SH-SY5Y (cell line): ENCODE results near the gene FADS6.

ENCODE experiments used
- GATA2 ChIP-seq: IDR thresholded peaks from 2 replicates; pipeline ENCODE4 v1.6.1; 2011; ENCODE audit warnings: mild to moderate bottlenecking, low read depth, low read length
- GATA3 ChIP-seq: IDR thresholded peaks from 2 replicates; pipeline ENCODE4 v1.6.1; 2011; ENCODE audit warnings: low read depth, mild to moderate bottlenecking, low read length, moderate library complexity

The FADS6 gene

DNA sequence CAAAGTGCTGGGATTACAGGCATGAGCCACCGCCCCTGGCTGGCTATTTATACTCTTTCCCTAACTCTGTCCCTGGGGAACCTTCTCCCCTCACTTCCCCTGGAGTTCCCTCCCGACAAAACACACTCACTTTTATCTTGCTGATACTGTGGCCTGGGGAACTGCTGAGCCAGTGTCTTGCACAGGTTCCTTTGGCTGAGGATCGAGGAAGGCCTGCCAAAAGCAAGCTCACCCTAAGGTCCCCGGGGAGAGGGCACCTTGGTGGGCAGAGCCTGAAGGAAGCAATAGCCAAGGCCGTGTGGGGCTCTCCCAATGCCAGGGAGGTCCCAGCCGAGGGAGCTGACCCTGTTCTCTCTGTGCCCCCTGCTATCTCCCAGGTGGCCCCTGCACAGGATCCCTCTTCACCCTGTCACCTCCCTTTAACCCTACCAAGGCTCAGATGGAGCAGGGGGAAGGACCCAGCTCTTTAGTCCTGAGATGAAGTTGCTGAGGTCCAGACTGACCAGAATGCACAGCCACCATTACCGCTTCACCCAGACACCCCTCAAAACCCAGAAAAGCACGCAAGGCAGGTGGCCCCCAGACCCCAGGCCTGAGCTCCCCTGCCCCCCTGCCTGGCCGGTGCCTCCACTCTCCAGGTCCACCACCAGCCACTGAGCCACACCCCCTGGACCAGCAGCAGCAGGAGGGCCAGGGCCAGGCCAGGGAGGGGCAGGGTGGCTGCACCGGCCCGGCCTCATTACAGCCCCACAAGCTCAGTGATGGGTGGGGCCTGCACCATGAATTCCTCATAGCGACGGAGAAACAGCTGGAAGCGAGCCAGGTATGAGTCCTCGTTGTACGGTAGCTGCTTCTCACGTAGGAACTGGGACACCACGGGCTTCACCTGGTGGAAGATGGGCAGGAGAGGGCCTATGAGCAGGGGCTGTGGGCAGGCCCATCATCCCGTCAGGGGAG lies 15.6 kb downstream of the FADS6 start:
- no peak for TF ChIP-seq GATA2
- no peak for TF ChIP-seq GATA3

DNA sequence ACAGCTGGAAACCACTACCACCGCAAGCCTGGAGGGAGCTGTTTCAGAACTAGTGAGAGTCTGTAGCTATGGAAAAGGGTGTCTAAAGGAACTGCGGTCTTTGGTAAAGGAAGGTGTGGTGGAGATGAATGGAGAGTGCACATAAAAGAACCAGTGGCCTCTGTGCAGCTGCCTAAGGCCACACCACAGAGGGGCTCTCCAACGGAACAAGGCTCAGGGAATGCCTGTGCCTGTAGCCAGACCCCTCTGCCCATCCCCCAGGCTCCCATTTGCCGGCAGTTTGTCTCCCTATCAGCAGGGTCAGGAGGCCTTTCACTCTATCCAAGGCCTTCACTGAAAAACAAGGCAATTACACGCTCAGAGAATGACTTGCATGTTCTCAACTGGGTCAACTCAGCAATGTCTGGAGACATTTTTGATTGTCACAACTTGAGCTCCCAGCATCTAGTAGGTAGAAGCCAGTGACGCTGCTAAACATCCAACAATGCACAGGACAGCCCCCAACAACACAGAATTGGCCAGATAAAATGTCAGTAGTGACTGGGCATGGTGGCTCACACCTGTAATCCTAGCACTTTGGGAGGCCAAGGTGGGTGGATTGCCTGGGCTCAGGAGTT lies 17.3 kb downstream of the FADS6 start:
- TF ChIP-seq GATA3, result no peak
- no peak for TF ChIP-seq GATA2

DNA sequence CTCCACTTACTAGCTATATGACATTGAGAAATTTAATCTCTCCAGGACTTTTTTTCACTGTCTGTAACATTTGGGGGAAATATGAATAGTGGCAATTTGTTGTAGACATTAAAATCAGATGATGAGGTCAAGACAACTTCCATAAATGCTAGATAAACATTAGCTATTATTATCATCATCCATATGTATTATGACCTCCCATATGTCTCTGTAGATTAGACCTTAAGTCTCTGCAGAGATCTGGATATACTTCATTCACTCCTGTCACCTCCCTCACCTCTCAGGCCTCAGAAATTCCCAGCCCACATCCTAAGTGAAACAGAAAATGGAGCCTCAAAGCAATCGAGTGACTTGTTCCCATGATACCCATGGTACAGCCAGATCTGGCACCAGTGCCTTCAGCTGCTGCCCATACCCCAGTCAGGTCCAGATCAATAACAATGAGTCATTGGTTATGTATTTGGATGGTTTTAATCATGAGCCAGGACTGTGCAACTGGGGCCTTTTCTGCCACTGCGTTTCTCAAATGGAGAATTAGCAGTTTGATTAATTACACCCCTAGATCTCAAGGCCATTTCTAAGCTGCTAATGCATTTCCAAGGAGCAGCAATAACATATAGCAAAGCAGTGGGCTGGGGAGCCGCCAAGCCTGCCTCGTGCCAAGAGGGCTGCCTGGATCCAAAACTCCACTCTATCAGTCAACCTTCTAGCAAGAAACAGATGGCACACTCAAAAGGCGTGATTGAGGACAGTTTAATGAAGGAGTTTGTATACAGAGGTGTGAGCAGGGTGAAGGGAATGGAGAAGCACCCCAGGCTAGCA lies 18.1 kb downstream of the FADS6 start:
- no peak for TF ChIP-seq GATA2
- TF ChIP-seq GATA3, result no peak

- TF ChIP-seq GATA2, result no peak
- TF ChIP-seq GATA3, result no peak
Observed at GRCh38 chr17:74874615-74875037, 18.8 kb downstream of the FADS6 start.

GRCh38 chr17:74873874-74874614 lies 19.4 kb downstream of the FADS6 start:
- no peak for TF ChIP-seq GATA2

DNA sequence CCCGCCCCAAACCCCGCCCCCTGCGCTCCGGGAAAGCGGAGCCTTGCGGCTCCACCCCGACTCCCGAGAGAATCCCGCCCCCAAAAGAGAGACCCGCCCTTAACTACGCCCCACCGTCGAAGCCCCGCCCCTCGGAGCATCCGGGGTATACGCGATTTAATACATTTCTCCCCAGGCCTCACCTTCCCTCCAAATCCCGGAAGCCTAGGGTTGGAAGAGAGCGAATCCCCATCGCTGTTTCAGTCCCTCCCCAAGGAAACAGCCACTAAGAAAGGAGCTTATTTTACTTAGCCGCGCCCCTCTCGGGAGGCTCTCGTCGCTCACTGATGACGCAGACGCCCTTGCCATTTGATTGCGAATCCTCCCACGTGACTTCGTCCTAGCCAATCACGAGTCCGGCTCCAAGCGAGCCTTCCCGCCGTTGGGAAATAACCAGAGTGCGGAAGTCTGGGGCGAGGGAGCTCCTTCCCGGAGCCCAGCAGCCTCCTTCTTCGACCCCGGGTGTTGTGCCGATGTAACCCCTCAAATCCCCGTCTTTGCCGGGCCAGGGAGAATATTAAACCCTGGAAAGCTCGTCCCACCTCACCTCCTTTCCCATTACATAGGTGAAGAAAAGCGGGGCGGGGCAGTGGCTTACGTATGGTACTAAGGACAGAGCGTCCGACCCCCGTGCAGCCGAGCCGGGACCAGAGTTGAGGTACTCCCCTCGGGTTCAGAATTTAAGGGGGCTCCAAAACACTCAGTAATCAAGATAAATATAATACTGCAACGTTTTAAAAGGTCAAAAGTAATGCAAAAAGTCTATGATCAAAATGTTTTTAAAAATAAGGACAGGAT lies 20.2 kb downstream of the FADS6 start:
- TF ChIP-seq GATA2, result no peak
- no peak for TF ChIP-seq GATA3

- no peak for TF ChIP-seq GATA3
- TF ChIP-seq GATA2, result 0 out of 2 replicates have a peak, but pooled peaks have one; percentile 11
Observed at GRCh38 chr17:74872313-74873036, 21.0 kb downstream of the FADS6 start, which contains the start of gene FDXR. TSS of gene FDXR (minus strand) at chr17:74872994. CDS start at chr17:74872944, 50 bp downstream.

DNA sequence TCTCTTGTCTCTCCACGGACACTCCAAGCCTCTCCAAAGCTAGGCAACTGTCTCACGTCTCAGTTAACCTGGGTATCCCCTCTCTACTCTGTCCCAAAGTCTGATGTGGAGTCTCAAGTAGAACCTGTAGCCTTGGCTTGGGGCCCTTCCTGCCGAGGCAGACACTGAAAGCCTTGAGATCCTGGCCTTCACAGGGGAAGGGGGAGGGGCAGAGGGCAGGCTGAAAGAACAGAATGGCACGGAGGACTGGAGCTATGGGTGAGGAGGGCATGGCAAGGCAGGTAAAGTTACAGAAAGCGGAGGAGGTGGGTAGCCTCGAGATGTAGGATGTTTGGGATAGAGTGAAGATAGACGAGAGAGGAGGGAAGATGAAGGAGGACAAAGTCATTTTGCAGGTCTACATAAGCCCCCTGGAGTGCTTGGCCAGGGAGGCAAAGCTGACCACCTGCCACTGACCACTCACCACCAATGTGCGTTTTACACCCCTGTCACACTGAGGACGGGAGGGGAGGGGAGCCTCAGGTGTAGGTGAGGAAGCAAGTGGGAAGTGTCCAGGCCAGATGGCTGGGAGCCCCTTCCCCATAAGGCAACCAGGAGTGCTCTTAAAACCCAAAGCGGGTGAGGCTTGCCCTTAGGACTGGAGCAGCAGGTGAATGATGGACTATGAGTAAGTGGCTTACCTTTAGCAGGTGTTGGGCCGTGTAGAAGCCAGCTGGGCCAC lies 21.9 kb downstream of the FADS6 start:
- no peak for TF ChIP-seq GATA3
- TF ChIP-seq GATA2, result no peak

GRCh38 chr17:74870512-74870911 lies 22.9 kb downstream of the FADS6 start:
- TF ChIP-seq GATA3 (no peak), GATA2 (no peak)

- no peak for TF ChIP-seq GATA2
- no peak for TF ChIP-seq GATA3
Observed at GRCh38 chr17:74868908-74869255, 24.6 kb downstream of the FADS6 start.

DNA sequence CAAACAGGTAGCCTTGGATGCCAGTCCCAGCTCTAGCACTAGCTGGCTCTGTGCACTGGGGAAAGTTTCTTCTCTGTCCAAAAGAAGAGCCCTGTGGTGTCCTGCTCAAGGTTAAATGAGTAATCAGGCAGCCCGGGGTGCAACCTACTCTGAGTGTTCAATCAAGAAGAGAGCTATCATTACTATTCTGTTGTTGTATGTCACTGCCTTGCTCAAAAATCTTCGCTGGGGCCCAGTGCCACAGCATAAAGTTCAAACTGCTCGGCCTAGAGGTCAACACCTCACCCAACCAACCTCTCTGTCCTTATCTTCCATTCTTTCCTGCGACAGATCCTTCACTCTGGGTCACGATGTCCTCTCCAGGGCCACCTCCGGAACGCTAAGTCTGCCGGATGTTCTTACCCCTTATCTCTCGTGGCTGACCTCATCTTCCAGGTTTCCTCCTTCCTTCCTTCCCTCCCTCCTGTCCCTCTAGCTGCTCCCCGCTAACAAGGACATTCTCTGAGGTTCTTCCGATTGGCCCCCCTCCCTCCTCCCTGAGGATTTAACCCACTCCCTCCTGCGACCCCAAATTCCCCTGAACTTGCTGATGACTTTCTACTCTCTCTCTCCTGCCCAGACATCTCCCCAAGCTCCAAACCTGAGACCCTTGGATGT lies 25.1 kb downstream of the FADS6 start:
- TF ChIP-seq GATA3, result no peak
- TF ChIP-seq GATA2, result no peak
